CD4-positive, alpha-beta T cell (primary cell): Measurements from ENCODE around the gene TMEM89. TPM values are rescaled to one million over a fixed set of nuclear protein-coding genes. Genes with fewer than 3 reads are reported as not detected.

Source experiments
- ATAC-seq: fragments of 200-7000 bp; cut with Tn5 transposase; one replicate; pipeline ENCODE4 v1.10.0; 2022; ENCODE audit warnings: mild to moderate bottlenecking; ENCODE audit not compliant: poor library complexity
- CTCF ChIA-PET: fragments of 350-600 bp; sonication (Branson Sonifier 250); formaldehyde crosslinking; loops from one replicate; lab custom pipeline; 2021; ENCODE audit warnings: antibody characterized with exemption, inconsistent platforms; lab: Charles Lee
- POLR2A ChIA-PET: fragments of 350-600 bp; sonication (Branson Sonifier 250); formaldehyde crosslinking; loops from one replicate; lab custom pipeline; 2021; ENCODE audit warnings: antibody characterized with exemption, inconsistent platforms; lab: Charles Lee
- DNase-seq, 14 experiments: peaks; one replicate each; pipeline ENCODE4 v3.0.0-alpha.2; 2013 to 2020; ENCODE audit warnings: mixed read lengths in 2 of 14
- H3K27ac ChIP-seq, 2 donors: one replicate each; pipeline versions ENCODE4 v1.5.1 to v1.7.0; 2013; ENCODE audit warnings: low read length in 2 of 2, low read depth in 1 of 2, mild to moderate bottlenecking in 1 of 2
- H3K27me3 ChIP-seq, 2 experiments: 1 replicate in 1 of 2; 2 replicates in 1 of 2; pipeline versions ENCODE4 v1.6.1 to v1.7.0; 2013; ENCODE audit warnings: low read length in 2 of 2, control low read depth in 1 of 2, mild to moderate bottlenecking in 1 of 2, moderate library complexity in 1 of 2; ENCODE audit not compliant: insufficient read depth in 2 of 2, control insufficient read depth in 1 of 2
- H3K36me3 ChIP-seq: one replicate; pipeline ENCODE4 v1.6.1; 2013; ENCODE audit warnings: low read length, control low read depth; ENCODE audit not compliant: insufficient read depth
- H3K4me1 ChIP-seq: one replicate; pipeline ENCODE4 v1.6.1; 2013; ENCODE audit warnings: low read length, control low read depth; ENCODE audit not compliant: insufficient read depth
- H3K4me3 ChIP-seq: one replicate; pipeline ENCODE4 v1.5.1; 2013; ENCODE audit warnings: mild to moderate bottlenecking, low read length, moderate library complexity
- H3K9me3 ChIP-seq, 2 experiments: 1 replicate in 1 of 2; 2 replicates in 1 of 2; pipeline versions ENCODE4 v1.6.1 to v1.7.0; 2013; ENCODE audit warnings: low read length in 2 of 2, mild to moderate bottlenecking in 2 of 2, control low read depth in 1 of 2, moderate library complexity in 1 of 2; ENCODE audit not compliant: control insufficient read depth in 1 of 2, insufficient read depth in 1 of 2
- H3K27ac Mint-ChIP-seq: one replicate; pipeline ENCODE4 v1.8.0; 2020; ENCODE audit warnings: mixed read lengths
- H3K27me3 Mint-ChIP-seq: one replicate; pipeline ENCODE4 v1.8.0; 2021; ENCODE audit warnings: mixed read lengths
- H3K36me3 Mint-ChIP-seq: one replicate; pipeline ENCODE4 v1.8.0; 2021; ENCODE audit warnings: low read depth, mixed read lengths
- H3K4me1 Mint-ChIP-seq: one replicate; pipeline ENCODE4 v1.8.0; 2021; ENCODE audit warnings: low read depth, mixed read lengths
- H3K4me3 Mint-ChIP-seq: one replicate; pipeline ENCODE4 v1.8.0; 2020; ENCODE audit warnings: mild to moderate bottlenecking, mixed read lengths
- H3K9me3 Mint-ChIP-seq: one replicate; pipeline ENCODE4 v1.8.0; 2020; ENCODE audit warnings: mixed read lengths
- intact Hi-C, 2 experiments: fragments of 100-400 bp; cut with DNase I in 1 of 2; cut with micrococcal nuclease in 1 of 2; formaldehyde crosslinking; loops; one replicate each; pipeline versions ENCODE4 v1.15.1 to v1.9.0; 2023 to 2025; cut with DNase I, micrococcal nuclease
- total RNA-seq, 174 experiments: library from RNA in 2 of 174; stranded (reverse) in 2 of 174; gene quantifications; one replicate each; pipeline ENCODE4 v1.2.3 and lab custom pipeline; 2021 to 2026
- TF ChIP-seq, protein P1 (sequence below): fragments of 200-600 bp; IDR thresholded peaks from one replicate; pipeline ENCODE4 v1.8.0; 2022; ENCODE audit warnings: antibody characterized with exemption, mild to moderate bottlenecking

TMEM89 gene
- total RNA-seq, 2 experiments from 2014 or later: not detected

- Histone ChIP-seq H3K4me3 (no peak overlapping the region), H3K9me3 (no peaks in the 10 kb centered on the region), H3K27me3 (no peaks in the 10 kb centered on the region), H3K36me3 (peaks cover 24% of the 10 kb centered on the region), H3K4me1 (peaks cover 32% of the 10 kb centered on the region), H3K27ac (no peak overlapping the region)
- Mint-ChIP-seq H3K4me3 (peak overlapping the region; percentile 13), H3K9me3 (no peaks in the 10 kb centered on the region), H3K36me3 (peaks cover 26% of the 10 kb centered on the region), H3K27ac (no peak overlapping the region), H3K27me3 (no peaks in the 10 kb centered on the region), H3K4me1 (peaks cover 12% of the 10 kb centered on the region)
- TF ChIP-seq, protein P1, sequence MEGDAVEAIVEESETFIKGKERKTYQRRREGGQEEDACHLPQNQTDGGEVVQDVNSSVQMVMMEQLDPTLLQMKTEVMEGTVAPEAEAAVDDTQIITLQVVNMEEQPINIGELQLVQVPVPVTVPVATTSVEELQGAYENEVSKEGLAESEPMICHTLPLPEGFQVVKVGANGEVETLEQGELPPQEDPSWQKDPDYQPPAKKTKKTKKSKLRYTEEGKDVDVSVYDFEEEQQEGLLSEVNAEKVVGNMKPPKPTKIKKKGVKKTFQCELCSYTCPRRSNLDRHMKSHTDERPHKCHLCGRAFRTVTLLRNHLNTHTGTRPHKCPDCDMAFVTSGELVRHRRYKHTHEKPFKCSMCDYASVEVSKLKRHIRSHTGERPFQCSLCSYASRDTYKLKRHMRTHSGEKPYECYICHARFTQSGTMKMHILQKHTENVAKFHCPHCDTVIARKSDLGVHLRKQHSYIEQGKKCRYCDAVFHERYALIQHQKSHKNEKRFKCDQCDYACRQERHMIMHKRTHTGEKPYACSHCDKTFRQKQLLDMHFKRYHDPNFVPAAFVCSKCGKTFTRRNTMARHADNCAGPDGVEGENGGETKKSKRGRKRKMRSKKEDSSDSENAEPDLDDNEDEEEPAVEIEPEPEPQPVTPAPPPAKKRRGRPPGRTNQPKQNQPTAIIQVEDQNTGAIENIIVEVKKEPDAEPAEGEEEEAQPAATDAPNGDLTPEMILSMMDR: no peak
- intact Hi-C loops: no loop called here
- ATAC-seq: no peak
- DNase-seq: no peak
- ChIA-PET CTCF (no interaction called here), POLR2A (no interaction called here)
These were observed 10.2 kb upstream of the TMEM89 start for GRCh38 chr3:48631516-48632448.

GRCh38 chr3:48630833-48631232 is 9.3 kb upstream of the TMEM89 start:
- DNase-seq (no peak), ATAC-seq (no peak)
- Histone ChIP-seq H3K27me3 (no peaks in the 10 kb centered on the region), H3K4me1 (peaks cover 24% of the 10 kb centered on the region), H3K4me3 (no peak overlapping the region), H3K9me3 (no peaks in the 10 kb centered on the region), H3K27ac (no peak overlapping the region), H3K36me3 (peaks cover 24% of the 10 kb centered on the region)
- H3K27ac Mint-ChIP-seq: no peak overlapping the region
- no peaks in the 10 kb centered on the region for H3K27me3 Mint-ChIP-seq
- ChIA-PET CTCF (no interaction called here), POLR2A (no interaction called here)
- no peak overlapping the region for H3K4me3 Mint-ChIP-seq
- peaks cover 31% of the 10 kb centered on the region for H3K36me3 Mint-ChIP-seq
- intact Hi-C loops: no loop called here
- TF ChIP-seq, protein P1: no peak
- no peaks in the 10 kb centered on the region for H3K9me3 Mint-ChIP-seq
- peaks cover 7% of the 10 kb centered on the region for H3K4me1 Mint-ChIP-seq

DNA sequence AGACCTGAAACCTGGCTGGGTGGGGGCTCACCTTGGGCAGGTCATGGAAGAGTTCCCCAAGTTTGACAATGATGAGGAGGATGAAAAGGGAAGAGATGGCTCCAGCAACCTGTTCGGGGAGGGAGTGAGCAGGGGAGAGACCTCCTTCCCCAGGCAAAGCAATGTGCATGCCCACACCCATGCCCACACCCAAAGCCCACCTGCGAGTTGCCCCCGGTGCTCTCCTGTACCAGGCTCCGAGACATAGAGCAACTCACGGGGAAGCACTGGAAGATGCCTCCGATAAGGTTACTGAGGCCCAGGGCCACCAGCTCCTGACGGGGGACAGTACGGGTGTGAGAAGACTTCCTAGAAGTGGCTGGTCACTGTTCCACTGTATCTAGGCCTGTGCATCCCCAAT is 8.8 kb upstream of the TMEM89 start:
- no peak overlapping the region for H3K4me3 Mint-ChIP-seq

More for the DNA sequence above, 8.8 kb upstream of the TMEM89 start:
- ATAC-seq (no peak), DNase-seq (no peak)
- Mint-ChIP-seq H3K27ac (no peak overlapping the region), H3K36me3 (peaks cover 31% of the 10 kb centered on the region), H3K4me1 (peaks cover 7% of the 10 kb centered on the region), H3K9me3 (no peaks in the 10 kb centered on the region), H3K27me3 (no peaks in the 10 kb centered on the region)
- ChIA-PET CTCF (no interaction called here), POLR2A (no interaction called here)
- Histone ChIP-seq H3K27ac (no peak overlapping the region), H3K36me3 (peaks cover 24% of the 10 kb centered on the region), H3K27me3 (no peaks in the 10 kb centered on the region), H3K9me3 (no peaks in the 10 kb centered on the region), H3K4me3 (no peak overlapping the region), H3K4me1 (peaks cover 20% of the 10 kb centered on the region)
- intact Hi-C loops: no loop called here
- TF ChIP-seq, protein P1: no peak
